Measurements from ENCODE around the gene ZNF782. TPM values are rescaled to one million over a fixed set of nuclear protein-coding genes. Genes with fewer than 3 reads are reported as not detected.
"Not testable (repeated sequence)": the region's sequence is repeated elsewhere in the genome, so short reads cannot be mapped to it uniquely, and the experiment has no call there.

The ZNF782 gene
- total RNA-seq, 1 experiment from 2014 or later = 4.9 TPM

GRCh38 chr9:96867079-96867804 lies 12.9 kb upstream of the ZNF782 start:
- peaks cover 10% of the 10 kb centered on the region for H3K27me3 Mint-ChIP-seq (ENCODE audit: low read depth)
- H3K56ac ChIP-seq (ENCODE audit: insufficient read length, low read depth, low read length) = no peak overlapping the region
- no peak overlapping the region for H2AK5ac ChIP-seq (ENCODE audit: insufficient read length, low read length)
- no peaks in the 10 kb centered on the region for H3K79me1 ChIP-seq (ENCODE audit: insufficient read depth, low read depth, low read length, poor library complexity, severe bottlenecking)
- H3K9me3 ChIP-seq (ENCODE audit: control insufficient read depth, low read depth, low read length) = no peaks in the 10 kb centered on the region
- H3K9ac ChIP-seq (ENCODE audit: extremely low read depth, insufficient read length, low read length) = no peak overlapping the region
- no peak overlapping the region for H3K27ac ChIP-seq (ENCODE audit: insufficient read length, low read depth, low read length)
- DNase-seq = no peak
- H3K4me2 ChIP-seq (ENCODE audit: insufficient read depth, insufficient read length, low read length) = no peak overlapping the region
- H4K20me1 ChIP-seq (ENCODE audit: control insufficient read depth, insufficient read depth, insufficient read length) = no peaks in the 10 kb centered on the region
- H2BK12ac ChIP-seq (ENCODE audit: insufficient read length, low read depth, low read length) = no peak overlapping the region
- no peak overlapping the region for H3T11ph ChIP-seq (ENCODE audit: low read length)
- H3K9me3 Mint-ChIP-seq = peaks cover 14 to 17% of the 10 kb centered on the region in 2 experiments
- no peak overlapping the region for H2AFZ ChIP-seq (ENCODE audit: low read length)
- no peak overlapping the region for H3K18ac ChIP-seq (ENCODE audit: insufficient read length, low read depth, low read length)
- no peaks in the 10 kb centered on the region for H3K23me2 ChIP-seq (ENCODE audit: insufficient read length, low read depth, low read length, poor library complexity, severe bottlenecking)
- H2BK120ac ChIP-seq (ENCODE audit: low read depth, low read length, poor library complexity, severe bottlenecking) = no peak overlapping the region
- H3K23ac ChIP-seq (ENCODE audit: insufficient read length, low read depth, low read length) = no peak overlapping the region
- H2BK20ac ChIP-seq (ENCODE audit: low read depth, low read length, poor library complexity, severe bottlenecking) = no peak overlapping the region
- H3K27ac Mint-ChIP-seq = no peak overlapping the region
- H3K27me3 ChIP-seq (ENCODE audit: insufficient read depth, low read length) = no peaks in the 10 kb centered on the region
- H4K8ac ChIP-seq (replicated peaks; ENCODE audit: insufficient read length, low read depth, low read length) = no peak overlapping the region
- no peak overlapping the region for H2BK15ac ChIP-seq (ENCODE audit: low read depth, low read length)
- no CpG with 5 or more reads among the region's 7 CpGs for WGBS (ENCODE audit: extremely low coverage, insufficient read length, low lambda C conversion rate)
- H3K4me1 Mint-ChIP-seq = peaks cover 0 to 3% of the 10 kb centered on the region in 2 experiments; a peak in 1 of 4 replicates
- H3K4ac ChIP-seq (ENCODE audit: low read depth, low read length) = no peak overlapping the region
- no peak overlapping the region for H3K14ac ChIP-seq (ENCODE audit: insufficient read depth, low read length)
- H2BK5ac ChIP-seq (ENCODE audit: insufficient read length, low read length) = no peak overlapping the region
- H3K4me3 Mint-ChIP-seq = no peak overlapping the region
- H4K91ac ChIP-seq (ENCODE audit: insufficient read length, low read depth, low read length) = no peak overlapping the region
- no peaks in the 10 kb centered on the region; the same call in 1 of the 2 replicates for H3K4me1 ChIP-seq (ENCODE audit: insufficient read depth, low read length)
- H3K79me2 ChIP-seq (ENCODE audit: insufficient read depth, low read length) = no peaks in the 10 kb centered on the region
- no peak for TF ChIP-seq CTCF (conservative IDR thresholded peaks at IDR 0.05)
- H4K5ac ChIP-seq (ENCODE audit: insufficient read length, low read depth, low read length) = no peak overlapping the region
- peaks cover 6 to 14% (median 6%) of the 10 kb centered on the region in 3 experiments; a peak in 4 of 7 replicates for H3K36me3 Mint-ChIP-seq (ENCODE audit: insufficient read depth in 1 of 3, low read depth in 3 of 3)

- not testable (repeated sequence) for H2AK5ac ChIP-seq (ENCODE audit: insufficient read length, low read length); H3K56ac ChIP-seq (ENCODE audit: insufficient read length, low read depth, low read length); H3K23me2 ChIP-seq (ENCODE audit: insufficient read length, low read depth, low read length, poor library complexity, severe bottlenecking); H4K20me1 ChIP-seq (ENCODE audit: control insufficient read depth, insufficient read depth, insufficient read length); H3K27me3 ChIP-seq (ENCODE audit: insufficient read depth, low read length); H4K5ac ChIP-seq (ENCODE audit: insufficient read length, low read depth, low read length); H2BK15ac ChIP-seq (ENCODE audit: low read depth, low read length); H2BK5ac ChIP-seq (ENCODE audit: insufficient read length, low read length); H3K9me3 ChIP-seq (ENCODE audit: control insufficient read depth, low read depth, low read length); H3K27ac ChIP-seq (ENCODE audit: insufficient read length, low read depth, low read length); H3K4me3 Mint-ChIP-seq; H3K4me2 ChIP-seq (ENCODE audit: insufficient read depth, insufficient read length, low read length); H3K27ac Mint-ChIP-seq; H3K4me1 ChIP-seq (ENCODE audit: insufficient read depth, low read length); H3K4me1 Mint-ChIP-seq; H4K91ac ChIP-seq (ENCODE audit: insufficient read length, low read depth, low read length); DNase-seq; H3K18ac ChIP-seq (ENCODE audit: insufficient read length, low read depth, low read length); H2AFZ ChIP-seq (ENCODE audit: low read length); H2BK12ac ChIP-seq (ENCODE audit: insufficient read length, low read depth, low read length); H3K23ac ChIP-seq (ENCODE audit: insufficient read length, low read depth, low read length); H3K79me2 ChIP-seq (ENCODE audit: insufficient read depth, low read length); H3K14ac ChIP-seq (ENCODE audit: insufficient read depth, low read length); H4K8ac ChIP-seq (replicated peaks; ENCODE audit: insufficient read length, low read depth, low read length); H2BK20ac ChIP-seq (ENCODE audit: low read depth, low read length, poor library complexity, severe bottlenecking); H3K4ac ChIP-seq (ENCODE audit: low read depth, low read length); H3K79me1 ChIP-seq (ENCODE audit: insufficient read depth, low read depth, low read length, poor library complexity, severe bottlenecking); H3T11ph ChIP-seq (ENCODE audit: low read length); H2BK120ac ChIP-seq (ENCODE audit: low read depth, low read length, poor library complexity, severe bottlenecking); H3K9ac ChIP-seq (ENCODE audit: extremely low read depth, insufficient read length, low read length)
- peaks cover 14 to 17% of the 10 kb centered on the region in 2 experiments for H3K9me3 Mint-ChIP-seq
- H3K36me3 Mint-ChIP-seq (ENCODE audit: insufficient read depth in 1 of 3, low read depth in 3 of 3) = peaks cover 6 to 14% (median 6%) of the 10 kb centered on the region in 3 experiments; a peak in 4 of 7 replicates
- peaks cover 10% of the 10 kb centered on the region for H3K27me3 Mint-ChIP-seq (ENCODE audit: low read depth)
- WGBS (ENCODE audit: extremely low coverage, insufficient read length, low lambda C conversion rate) = no CpG with 5 or more reads among the region's 2 CpGs
These were observed 10.9 kb upstream of the ZNF782 start for GRCh38 chr9:96865240-96865639.
